Measurements from ENCODE around the gene KCNG4.

DNA sequence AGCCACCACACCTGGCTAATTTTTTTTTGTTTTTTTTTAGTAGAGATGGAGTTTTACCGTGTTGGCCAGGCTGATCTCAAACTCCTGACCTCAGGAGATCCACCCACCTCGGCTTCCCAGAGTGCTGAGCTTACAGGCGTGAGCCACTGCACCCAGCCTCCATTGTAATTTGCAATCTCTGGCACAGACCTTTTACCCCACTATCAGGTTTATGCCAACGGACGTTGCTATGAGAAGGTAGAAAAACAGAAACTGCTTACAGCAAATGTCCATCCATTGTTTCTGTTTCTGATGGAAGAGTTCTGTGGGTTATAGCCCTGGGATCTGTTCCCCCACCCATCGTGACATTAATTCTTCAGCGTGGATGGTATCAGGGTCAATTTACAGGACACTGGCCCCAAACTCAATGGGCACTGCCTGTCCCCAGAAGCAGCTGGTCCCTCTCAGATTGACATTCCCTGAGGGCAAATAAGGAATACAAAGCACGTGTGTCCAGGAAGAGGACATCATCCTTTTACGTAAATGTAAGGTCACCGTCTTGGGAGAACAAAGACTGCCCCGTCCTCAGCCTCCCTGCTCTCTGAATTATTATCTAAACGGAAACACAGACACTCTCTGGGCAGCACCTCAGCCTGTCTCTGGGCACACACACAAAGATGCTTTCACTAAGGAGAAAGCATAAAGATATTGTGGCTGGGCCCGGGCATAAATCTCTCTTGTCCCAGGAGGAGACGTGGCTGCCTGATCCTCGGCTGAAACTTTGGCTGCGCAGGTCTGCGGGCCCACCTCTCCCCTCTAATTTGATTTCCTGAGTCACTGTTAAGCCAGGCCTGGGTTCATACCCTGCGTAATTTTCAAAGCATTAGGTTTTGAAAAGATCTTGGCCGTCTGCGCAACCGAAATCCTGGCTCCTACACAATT, 5.2 kb downstream of the KCNG4 start:
- no peak for TF ChIP-seq GATA2 (IDR thresholded peaks at IDR 0.05; ENCODE audit: low read depth, low read length)
- TF ChIP-seq GATA3 (IDR thresholded peaks at IDR 0.05; ENCODE audit: low read depth, low read length): no peak

Measured in SH-SY5Y (cell line).